Fibroblast of mammary gland (primary cell): ENCODE measurements around the gene GRIP1.
A peak's percentile ranks its signal among the peaks of the same experiment; 100 is the strongest.

Experiments used
- DNase-seq: peaks from one replicate; pipeline ENCODE4 v3.0.0-alpha.2; 2010; ENCODE audit warnings: low read depth
- H3K4me3 ChIP-seq: 2 replicates; pipeline ENCODE4 v1.5.1; 2011; ENCODE audit warnings: low read depth, mild to moderate bottlenecking, low read length, moderate library complexity; ENCODE audit not compliant: control insufficient read depth
- TF ChIP-seq, protein P1 (sequence below): conservative IDR thresholded peaks from 2 replicates; pipeline ENCODE4 v1.5.1; 2011; ENCODE audit warnings: low read depth, low read length, inconsistent platforms; ENCODE audit not compliant: control insufficient read depth, insufficient read depth

Gene GRIP1

DNA sequence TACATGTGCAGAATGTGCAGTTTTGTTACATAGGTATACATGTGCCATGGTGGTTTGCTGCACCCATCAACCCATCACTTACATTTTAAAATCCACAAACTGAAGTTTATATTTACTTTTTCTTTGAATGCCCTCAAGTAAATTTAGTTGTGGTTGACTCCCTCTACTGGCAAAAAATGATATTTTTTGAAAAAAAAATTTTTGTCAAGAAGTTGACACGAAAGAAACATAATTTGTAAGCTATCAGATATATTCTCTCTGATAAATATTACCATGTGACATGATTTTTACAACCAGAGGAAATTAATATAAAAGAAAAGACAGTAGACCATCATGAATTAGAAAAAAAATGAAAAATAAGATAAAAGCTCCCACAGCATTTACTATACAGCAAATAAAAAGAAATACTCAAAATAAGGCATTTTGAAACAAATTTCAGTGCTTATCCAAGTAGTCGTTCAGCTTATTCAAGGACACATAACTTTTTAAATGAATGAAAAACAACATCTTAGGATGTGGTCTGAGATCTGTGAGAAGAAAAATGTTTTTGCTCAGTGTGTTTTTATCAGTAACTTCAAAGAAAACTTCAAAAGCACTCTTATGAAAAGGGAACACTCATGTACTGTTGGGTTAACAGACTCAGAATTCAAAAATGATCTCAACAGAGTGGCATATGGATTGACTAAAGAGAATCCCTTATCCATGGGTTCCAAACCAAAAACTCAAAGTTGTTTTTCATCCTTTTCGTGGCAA lies 30.0 kb upstream of the GRIP1 start:
- peak; percentile 8 for DNase-seq
- no peak overlapping the region for H3K4me3 ChIP-seq
- TF ChIP-seq, protein P1, sequence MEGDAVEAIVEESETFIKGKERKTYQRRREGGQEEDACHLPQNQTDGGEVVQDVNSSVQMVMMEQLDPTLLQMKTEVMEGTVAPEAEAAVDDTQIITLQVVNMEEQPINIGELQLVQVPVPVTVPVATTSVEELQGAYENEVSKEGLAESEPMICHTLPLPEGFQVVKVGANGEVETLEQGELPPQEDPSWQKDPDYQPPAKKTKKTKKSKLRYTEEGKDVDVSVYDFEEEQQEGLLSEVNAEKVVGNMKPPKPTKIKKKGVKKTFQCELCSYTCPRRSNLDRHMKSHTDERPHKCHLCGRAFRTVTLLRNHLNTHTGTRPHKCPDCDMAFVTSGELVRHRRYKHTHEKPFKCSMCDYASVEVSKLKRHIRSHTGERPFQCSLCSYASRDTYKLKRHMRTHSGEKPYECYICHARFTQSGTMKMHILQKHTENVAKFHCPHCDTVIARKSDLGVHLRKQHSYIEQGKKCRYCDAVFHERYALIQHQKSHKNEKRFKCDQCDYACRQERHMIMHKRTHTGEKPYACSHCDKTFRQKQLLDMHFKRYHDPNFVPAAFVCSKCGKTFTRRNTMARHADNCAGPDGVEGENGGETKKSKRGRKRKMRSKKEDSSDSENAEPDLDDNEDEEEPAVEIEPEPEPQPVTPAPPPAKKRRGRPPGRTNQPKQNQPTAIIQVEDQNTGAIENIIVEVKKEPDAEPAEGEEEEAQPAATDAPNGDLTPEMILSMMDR = peak; percentile 32

DNA sequence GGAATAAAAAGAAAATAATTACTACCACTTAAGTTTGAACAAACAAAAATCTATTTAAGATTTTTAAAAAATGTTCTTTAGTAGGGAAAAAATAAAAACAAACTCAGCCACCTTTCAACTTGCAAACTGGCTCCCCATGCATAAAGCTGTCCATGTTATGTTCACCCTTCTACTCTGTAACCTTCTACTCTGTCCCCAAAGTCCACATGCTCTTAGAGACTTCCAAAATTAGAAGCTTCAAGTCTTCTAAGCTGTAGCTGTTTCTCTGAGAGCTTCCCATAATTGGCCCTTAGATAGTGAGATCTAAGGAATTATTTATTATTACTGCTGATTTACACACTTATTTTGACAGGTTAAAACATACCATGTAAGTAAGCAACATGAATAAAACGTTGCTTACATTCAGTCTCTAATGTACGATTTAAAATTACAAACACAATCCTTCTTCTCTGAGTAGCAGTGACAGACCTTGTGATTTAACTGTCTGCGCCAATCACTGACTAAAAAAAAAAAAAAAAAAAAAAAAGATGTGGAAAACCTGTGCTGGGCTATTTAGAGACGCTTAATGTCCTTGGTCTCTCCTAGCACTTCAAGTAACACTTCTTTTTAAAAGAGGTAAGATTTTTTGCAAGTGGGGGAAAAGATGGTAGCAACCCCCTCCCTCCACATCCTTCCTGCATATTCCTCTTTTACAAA lies 28.3 kb upstream of the GRIP1 start:
- no peak overlapping the region for H3K4me3 ChIP-seq
- TF ChIP-seq, protein P1 = no peak
- DNase-seq = no peak

DNA sequence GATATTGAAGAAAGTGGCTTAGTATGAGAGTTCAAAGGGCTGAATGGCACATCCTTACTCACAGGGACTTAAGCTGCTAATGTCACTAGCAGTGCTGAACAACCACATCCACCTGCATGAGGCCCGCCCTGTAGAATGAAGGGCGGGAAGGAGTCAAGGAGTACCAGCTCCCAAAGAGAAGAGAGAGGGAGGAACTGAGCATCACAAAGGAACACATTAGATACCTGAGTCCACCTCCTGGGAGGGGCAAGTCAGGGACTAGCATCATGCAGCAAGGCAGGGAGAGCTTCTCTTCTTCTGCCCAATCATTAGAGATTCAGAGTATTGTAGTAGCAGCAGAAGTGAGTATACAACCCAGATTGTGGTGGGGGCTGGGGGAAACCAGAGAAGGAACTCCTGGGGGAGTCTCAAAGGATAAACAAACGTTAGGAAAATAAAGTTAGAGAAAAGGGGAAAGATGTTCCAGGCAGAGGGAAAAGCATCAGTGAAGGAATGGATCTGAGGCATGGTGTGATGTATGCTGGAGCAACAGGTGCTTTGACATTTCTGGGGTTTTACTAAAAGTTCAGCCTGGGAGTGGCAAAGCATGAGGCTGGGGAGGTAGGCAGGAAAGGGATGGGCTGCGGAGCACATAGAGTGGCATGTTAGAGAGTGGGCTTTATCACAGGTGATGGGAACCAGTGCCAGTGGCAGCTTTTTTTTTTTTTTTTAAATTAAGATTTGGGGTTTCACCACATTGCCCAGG lies 21.0 kb upstream of the GRIP1 start:
- H3K4me3 ChIP-seq = no peak overlapping the region
- TF ChIP-seq, protein P1 = no peak
- no peak for DNase-seq

DNA sequence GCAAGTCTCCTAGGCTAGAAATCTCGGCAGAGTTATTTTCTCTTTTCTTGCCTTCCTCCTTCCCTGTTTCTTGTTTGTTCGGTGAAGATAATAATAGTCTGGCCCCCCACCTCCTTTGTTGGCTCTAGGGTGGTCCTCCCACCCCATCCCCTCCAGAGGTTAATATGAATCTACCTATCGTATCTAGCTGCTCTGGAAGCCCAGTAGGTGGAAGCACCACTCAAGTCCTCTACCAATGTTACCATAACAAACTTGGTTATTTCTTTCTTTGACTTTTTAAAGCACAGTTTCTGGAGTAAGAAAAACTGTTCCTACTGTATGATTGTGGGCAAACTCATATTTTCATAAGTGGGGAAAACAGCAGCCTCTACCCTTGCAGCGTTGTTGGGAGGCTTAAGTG lies 19.7 kb upstream of the GRIP1 start:
- TF ChIP-seq, protein P1 = no peak
- no peak for DNase-seq
- H3K4me3 ChIP-seq = no peak overlapping the region

DNA sequence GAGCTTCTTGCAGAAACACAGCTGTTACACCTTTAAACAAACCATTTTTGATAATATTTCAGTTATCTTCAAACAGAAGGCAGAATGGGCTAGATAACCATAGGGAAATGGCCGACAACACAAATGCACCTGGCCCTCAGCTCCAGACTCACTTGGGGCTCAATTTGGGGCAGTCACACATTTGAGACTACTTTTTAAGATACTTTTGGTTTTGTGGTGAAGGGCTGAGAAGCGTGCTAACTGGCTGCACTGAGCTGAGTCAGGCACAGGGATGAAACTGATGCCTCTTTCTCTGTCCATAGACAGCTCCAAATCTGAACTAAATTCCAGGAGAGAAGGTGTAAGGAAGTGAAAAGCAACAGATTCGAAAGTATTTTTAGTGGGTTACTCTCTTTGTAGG lies 18.5 kb upstream of the GRIP1 start:
- DNase-seq = no peak
- H3K4me3 ChIP-seq = no peak overlapping the region
- TF ChIP-seq, protein P1 = no peak

GRCh38 chr12:66694666-66695613 lies 16.1 kb upstream of the GRIP1 start:
- no peak for DNase-seq
- no peak overlapping the region for H3K4me3 ChIP-seq
- TF ChIP-seq, protein P1 = no peak
